OCI-LY1 (cell line): ENCODE results near the gene STAM2.
"Not testable (repeated sequence)": the region's sequence is repeated elsewhere in the genome, so short reads cannot be mapped to it uniquely, and the experiment has no call there.

Experiments used
- H2AFZ ChIP-seq: fragments of 200-600 bp; sonication (generic), shearing (Covaris generic); 2 replicates; pipeline ENCODE4 v1.6.0; 2014; ENCODE audit warnings: antibody characterized with exemption, mild to moderate bottlenecking, low read length
- H3F3A ChIP-seq: fragments of 200-600 bp; sonication (generic), shearing (Covaris generic); 2 replicates; pipeline ENCODE4 v1.6.0; 2014; ENCODE audit warnings: mild to moderate bottlenecking, antibody characterized with exemption, low read length, moderate library complexity; ENCODE audit not compliant: insufficient read depth
- H3K27ac ChIP-seq: fragments of 200-600 bp; sonication (generic); 2 replicates; pipeline ENCODE4 v1.5.1; 2014; ENCODE audit warnings: low read length, mixed run types, mild to moderate bottlenecking, low read depth; ENCODE audit not compliant: poor library complexity, severe bottlenecking
- H3K27me3 ChIP-seq: fragments of 200-600 bp; sonication (generic); 2 replicates; pipeline ENCODE4 v1.6.0; 2014; ENCODE audit warnings: antibody characterized with exemption, mild to moderate bottlenecking, low read length, moderate library complexity; ENCODE audit not compliant: insufficient read depth
- H3K36me3 ChIP-seq: fragments of 200-600 bp; sonication (generic); 2 replicates; pipeline ENCODE4 v1.6.1; 2014; ENCODE audit warnings: mild to moderate bottlenecking, antibody characterized with exemption, low read length, moderate library complexity, mixed read lengths; ENCODE audit not compliant: insufficient read depth
- H3K4me1 ChIP-seq: fragments of 200-600 bp; sonication (generic); 2 replicates; pipeline ENCODE4 v1.5.1; 2014; ENCODE audit warnings: mild to moderate bottlenecking, low read length, moderate library complexity; ENCODE audit not compliant: insufficient read depth, severe bottlenecking
- H3K4me2 ChIP-seq: fragments of 200-600 bp; sonication (generic), shearing (Covaris generic); 2 replicates; pipeline ENCODE4 v1.6.1; 2014; ENCODE audit warnings: low read length
- H3K4me3 ChIP-seq: fragments of 200-600 bp; sonication (generic); 2 replicates; pipeline ENCODE4 v1.5.1; 2014; ENCODE audit warnings: low read length, low read depth, mild to moderate bottlenecking, mixed read lengths; ENCODE audit not compliant: poor library complexity, severe bottlenecking
- H3K79me2 ChIP-seq: fragments of 200-600 bp; shearing (Covaris generic); 2 replicates; pipeline ENCODE4 v1.6.1; 2016; ENCODE audit warnings: mixed run types, low read length, mixed read lengths; ENCODE audit not compliant: insufficient read depth
- H3K9ac ChIP-seq: fragments of 200-600 bp; sonication (generic), shearing (Covaris generic); 2 replicates; pipeline ENCODE4 v1.6.1; 2014; ENCODE audit warnings: mild to moderate bottlenecking, low read length, mixed read lengths
- H3K9me2 ChIP-seq: fragments of 200-600 bp; sonication (generic), shearing (Covaris generic); 2 replicates; pipeline ENCODE4 v1.6.1; 2014; ENCODE audit warnings: low read depth, mild to moderate bottlenecking, low read length, mixed read lengths
- H3K9me3 ChIP-seq: fragments of 200-600 bp; shearing (Covaris generic); 2 replicates; pipeline ENCODE4 v1.6.1; 2014; ENCODE audit warnings: low read length, mixed read lengths
- H4K20me1 ChIP-seq: fragments of 200-600 bp; sonication (generic), shearing (Covaris generic); 2 replicates; pipeline ENCODE4 v1.6.0; 2016; ENCODE audit warnings: mild to moderate bottlenecking, low read length; ENCODE audit not compliant: insufficient read depth
- CTCF ChIP-seq: fragments of 200-600 bp; sonication (generic), shearing (Covaris generic); IDR thresholded peaks from 2 replicates; pipeline ENCODE4 v1.5.1; 2017; ENCODE audit warnings: mild to moderate bottlenecking, antibody characterized with exemption, low read length, moderate library complexity, mixed read lengths
- EZH2 ChIP-seq: fragments of 200-600 bp; sonication (generic), shearing (Covaris generic); IDR thresholded peaks from 2 replicates; pipeline ENCODE4 v1.8.0; 2017; ENCODE audit warnings: borderline replicate concordance, mixed run types, mild to moderate bottlenecking, antibody characterized with exemption, low read length, moderate library complexity, mixed read lengths

Gene STAM2

GRCh38 chr2:152165306-152165705 lies 10.3 kb downstream of the STAM2 start:
- Histone ChIP-seq H3K36me3 (no peaks in the 10 kb centered on the region), H3F3A (no peaks in the 10 kb centered on the region), H3K9me3 (no peaks in the 10 kb centered on the region), H3K79me2 (peaks cover 44% of the 10 kb centered on the region), H3K4me3 (no peak overlapping the region), H3K9me2 (no peaks in the 10 kb centered on the region), H3K27me3 (no peaks in the 10 kb centered on the region), H2AFZ (no peak overlapping the region), H3K27ac (no peak overlapping the region), H3K4me1 (peaks cover 8% of the 10 kb centered on the region), H4K20me1 (no peaks in the 10 kb centered on the region), H3K9ac (no peak overlapping the region), H3K4me2 (no peak overlapping the region)
- TF ChIP-seq EZH2 (no peak), CTCF (no peak)

- H3K79me2 ChIP-seq = peaks cover 37% of the 10 kb centered on the region
- not testable (repeated sequence) for H3K36me3 ChIP-seq
Observed at GRCh38 chr2:152163669-152164068, 11.9 kb downstream of the STAM2 start.

GRCh38 chr2:152162141-152162540 lies 13.4 kb downstream of the STAM2 start:
- Histone ChIP-seq H3K9ac (no peak overlapping the region), H3K79me2 (peaks cover 36% of the 10 kb centered on the region), H2AFZ (no peak overlapping the region), H3K4me3 (no peak overlapping the region), H3K9me2 (no peaks in the 10 kb centered on the region), H3K4me2 (no peak overlapping the region), H3F3A (no peaks in the 10 kb centered on the region), H3K27ac (no peak overlapping the region), H3K36me3 (peaks cover 3% of the 10 kb centered on the region), H3K27me3 (no peaks in the 10 kb centered on the region), H3K9me3 (no peaks in the 10 kb centered on the region), H3K4me1 (peaks cover 6% of the 10 kb centered on the region), H4K20me1 (no peaks in the 10 kb centered on the region)
- TF ChIP-seq CTCF = no peak
- no peak for TF ChIP-seq EZH2

More at GRCh38 chr2:152163669-152164068, 11.9 kb downstream of the STAM2 start:
- not testable (repeated sequence) for H3F3A ChIP-seq, H3K27me3 ChIP-seq, H3K4me1 ChIP-seq, H2AFZ ChIP-seq, H3K4me3 ChIP-seq, H3K9me3 ChIP-seq, H3K9me2 ChIP-seq, H3K4me2 ChIP-seq, H4K20me1 ChIP-seq, H3K27ac ChIP-seq, H3K9ac ChIP-seq

- no peaks in the 10 kb centered on the region for H3K27me3 ChIP-seq
- H3K27ac ChIP-seq = no peak overlapping the region
- H4K20me1 ChIP-seq = no peaks in the 10 kb centered on the region
- H3K4me3 ChIP-seq = no peak overlapping the region
- TF ChIP-seq EZH2 (no peak), CTCF (no peak)
- H3K79me2 ChIP-seq = peaks cover 32% of the 10 kb centered on the region
- H3K4me2 ChIP-seq = no peak overlapping the region
- H3K36me3 ChIP-seq = peaks cover 8% of the 10 kb centered on the region
- H3K4me1 ChIP-seq = peaks cover under 1% of the 10 kb centered on the region
- H3F3A ChIP-seq = no peaks in the 10 kb centered on the region
- H3K9me2 ChIP-seq = no peaks in the 10 kb centered on the region
- H2AFZ ChIP-seq = no peak overlapping the region
- H3K9me3 ChIP-seq = no peaks in the 10 kb centered on the region
- no peak overlapping the region for H3K9ac ChIP-seq
Observed at GRCh38 chr2:152161598-152161997, 14.0 kb downstream of the STAM2 start.

- H3K27ac ChIP-seq, H3K4me1 ChIP-seq, H4K20me1 ChIP-seq, H3K4me3 ChIP-seq, H2AFZ ChIP-seq, H3K9me2 ChIP-seq, H3K4me2 ChIP-seq, H3K27me3 ChIP-seq, H3K36me3 ChIP-seq, H3K9ac ChIP-seq, H3K9me3 ChIP-seq, H3F3A ChIP-seq: not testable (repeated sequence)
- H3K79me2 ChIP-seq = peaks cover 28% of the 10 kb centered on the region
Observed at GRCh38 chr2:152160378-152160777, 15.2 kb downstream of the STAM2 start.
